DND-41 (cell line): Measurements from ENCODE around the gene EHBP1.

Source experiments
- EZH2 ChIP-seq: IDR thresholded peaks from 3 replicates; pipeline ENCODE4 v1.6.1; 2012; ENCODE audit warnings: borderline replicate concordance, low read depth, mild to moderate bottlenecking, moderate library complexity, low read length, inconsistent platforms; ENCODE audit not compliant: severe bottlenecking
- TF ChIP-seq, protein P1 (sequence below): IDR thresholded peaks from 2 replicates; pipeline ENCODE4 v1.5.1; 2012; ENCODE audit warnings: borderline replicate concordance, low read length, moderate library complexity, mild to moderate bottlenecking; ENCODE audit not compliant: poor library complexity, severe bottlenecking; ENCODE audit errors: extremely low read depth

- TF ChIP-seq, protein P1, sequence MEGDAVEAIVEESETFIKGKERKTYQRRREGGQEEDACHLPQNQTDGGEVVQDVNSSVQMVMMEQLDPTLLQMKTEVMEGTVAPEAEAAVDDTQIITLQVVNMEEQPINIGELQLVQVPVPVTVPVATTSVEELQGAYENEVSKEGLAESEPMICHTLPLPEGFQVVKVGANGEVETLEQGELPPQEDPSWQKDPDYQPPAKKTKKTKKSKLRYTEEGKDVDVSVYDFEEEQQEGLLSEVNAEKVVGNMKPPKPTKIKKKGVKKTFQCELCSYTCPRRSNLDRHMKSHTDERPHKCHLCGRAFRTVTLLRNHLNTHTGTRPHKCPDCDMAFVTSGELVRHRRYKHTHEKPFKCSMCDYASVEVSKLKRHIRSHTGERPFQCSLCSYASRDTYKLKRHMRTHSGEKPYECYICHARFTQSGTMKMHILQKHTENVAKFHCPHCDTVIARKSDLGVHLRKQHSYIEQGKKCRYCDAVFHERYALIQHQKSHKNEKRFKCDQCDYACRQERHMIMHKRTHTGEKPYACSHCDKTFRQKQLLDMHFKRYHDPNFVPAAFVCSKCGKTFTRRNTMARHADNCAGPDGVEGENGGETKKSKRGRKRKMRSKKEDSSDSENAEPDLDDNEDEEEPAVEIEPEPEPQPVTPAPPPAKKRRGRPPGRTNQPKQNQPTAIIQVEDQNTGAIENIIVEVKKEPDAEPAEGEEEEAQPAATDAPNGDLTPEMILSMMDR, result no peak
- no peak for TF ChIP-seq EZH2
Measured at GRCh38 chr2:62923881-62924280, 218.4 kb downstream of the EHBP1 start.
